Panc1 (cell line): ENCODE results near the gene NUBP1.

Source experiments
- CTCF ChIP-seq: fragments of 450-650 bp; IDR thresholded peaks from 2 replicates; pipeline ENCODE4 v1.5.1; 2017; ENCODE audit warnings: mild to moderate bottlenecking
- POLR2AphosphoS5 ChIP-seq: IDR thresholded peaks from 2 replicates; pipeline ENCODE4 v1.6.1; 2012; ENCODE audit warnings: mild to moderate bottlenecking, low read depth, low read length, moderate library complexity
- REST ChIP-seq, 2 experiments: IDR thresholded peaks; 2 replicates each; pipeline ENCODE4 v1.6.1; 2011 to 2012; ENCODE audit warnings: low read depth in 2 of 2, control low read depth in 1 of 2, low read length in 1 of 2, mild to moderate bottlenecking in 1 of 2, moderate library complexity in 1 of 2; ENCODE audit not compliant: insufficient read depth in 1 of 2
- SIN3A ChIP-seq: IDR thresholded peaks from 2 replicates; pipeline ENCODE4 v1.6.1; 2012; ENCODE audit warnings: low read depth, mild to moderate bottlenecking, low read length, moderate library complexity, borderline replicate concordance; ENCODE audit not compliant: insufficient read depth
- TCF7L2 ChIP-seq: IDR thresholded peaks from 2 replicates; pipeline ENCODE4 v1.6.1; 2011; ENCODE audit warnings: mild to moderate bottlenecking, low read depth, low read length, inconsistent platforms

- TF ChIP-seq CTCF (no peak), REST (IDR thresholded peaks at IDR 0.05; ENCODE audit: insufficient read depth in 1 of 2, low read depth in 2 of 2, low read length in 1 of 2) (no peak), POLR2AphosphoS5 (no peak), SIN3A (no peak), TCF7L2 (no peak)
Measured at GRCh38 chr16:10791048-10791447, 47.4 kb downstream of the NUBP1 start.
